ENCODE data around the gene TRIM14.

DNA sequence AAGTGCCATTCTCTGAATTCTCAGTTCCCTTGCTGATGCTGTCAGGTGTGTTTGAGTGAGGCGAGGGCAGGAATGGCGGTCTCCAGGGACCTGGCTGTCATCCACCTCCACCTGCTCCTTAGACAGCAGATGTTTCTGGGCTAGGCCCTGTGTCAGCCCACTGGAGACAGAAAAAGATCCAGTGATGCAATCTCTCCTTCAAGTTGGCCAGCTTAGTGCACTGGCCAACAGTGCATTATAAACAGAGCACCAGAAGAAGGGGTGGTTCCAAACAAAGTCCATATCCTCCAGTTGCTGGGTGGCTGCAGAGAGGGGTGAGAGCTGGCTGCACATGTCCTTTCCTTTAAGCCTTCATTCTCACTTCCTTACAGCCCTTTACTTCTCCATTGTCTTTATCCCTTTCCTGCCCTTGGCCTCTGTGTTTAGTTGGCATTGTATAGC lies 35.9 kb downstream of the TRIM14 start:
- TF ChIP-seq, protein P1, sequence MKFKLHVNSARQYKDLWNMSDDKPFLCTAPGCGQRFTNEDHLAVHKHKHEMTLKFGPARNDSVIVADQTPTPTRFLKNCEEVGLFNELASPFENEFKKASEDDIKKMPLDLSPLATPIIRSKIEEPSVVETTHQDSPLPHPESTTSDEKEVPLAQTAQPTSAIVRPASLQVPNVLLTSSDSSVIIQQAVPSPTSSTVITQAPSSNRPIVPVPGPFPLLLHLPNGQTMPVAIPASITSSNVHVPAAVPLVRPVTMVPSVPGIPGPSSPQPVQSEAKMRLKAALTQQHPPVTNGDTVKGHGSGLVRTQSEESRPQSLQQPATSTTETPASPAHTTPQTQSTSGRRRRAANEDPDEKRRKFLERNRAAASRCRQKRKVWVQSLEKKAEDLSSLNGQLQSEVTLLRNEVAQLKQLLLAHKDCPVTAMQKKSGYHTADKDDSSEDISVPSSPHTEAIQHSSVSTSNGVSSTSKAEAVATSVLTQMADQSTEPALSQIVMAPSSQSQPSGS (tag by site-specific recombination; IDR thresholded peaks at IDR 0.05; ENCODE audit: low read depth), result no peak
- no peak for TF ChIP-seq REST (tag by site-specific recombination; IDR thresholded peaks at IDR 0.05)
